ENCODE results near the gene RUNX2. TPM values are rescaled to one million over a fixed set of nuclear protein-coding genes. Genes with fewer than 3 reads are reported as not detected.
A peak's percentile ranks its signal among the peaks of the same experiment; 100 is the strongest.

RUNX2 gene
- total RNA-seq, 2 donors from 2014 or later, result 6.7 to 29.5 TPM

GRCh38 chr6:45595010-45595851 lies 267.1 kb downstream of the RUNX2 start:
- peaks cover 7% of the 10 kb centered on the region for H3K36me3 Mint-ChIP-seq
- peak overlapping the region in 1 of 2 donors; percentile 62 for H3K27ac Mint-ChIP-seq
- no peak for DNase-seq (ENCODE audit: low spot score)
- ATAC-seq, result peak in 1 of 2 donors; percentile 80
- peaks cover 5 to 23% of the 10 kb centered on the region in 2 donors for H3K4me1 Mint-ChIP-seq (ENCODE audit: low read depth in 2 of 2)
- H3K9me3 Mint-ChIP-seq, result peaks cover under 1% of the 10 kb centered on the region
- H3K4me3 Mint-ChIP-seq, result peak overlapping the region; percentile 32
- H3K27me3 Mint-ChIP-seq, result peaks cover 0 to 5% of the 10 kb centered on the region in 2 donors

- H3K4me1 Mint-ChIP-seq (ENCODE audit: low read depth in 2 of 2), result peaks cover 3 to 18% of the 10 kb centered on the region in 2 donors
- peaks cover 3% of the 10 kb centered on the region for H3K9me3 Mint-ChIP-seq
- no peak overlapping the region for H3K4me3 Mint-ChIP-seq
- H3K27ac Mint-ChIP-seq, result no peak overlapping the region
- peaks cover 10% of the 10 kb centered on the region for H3K36me3 Mint-ChIP-seq
- ATAC-seq, result no peak
- no peak for DNase-seq (ENCODE audit: low spot score)
- peaks cover 0 to 5% of the 10 kb centered on the region in 2 donors for H3K27me3 Mint-ChIP-seq
These were observed 269.3 kb downstream of the RUNX2 start for GRCh38 chr6:45597424-45597823.

GRCh38 chr6:45599053-45599452 lies 270.9 kb downstream of the RUNX2 start:
- Mint-ChIP-seq H3K9me3 (peaks cover 3% of the 10 kb centered on the region), H3K27ac (no peak overlapping the region), H3K36me3 (peaks cover 16% of the 10 kb centered on the region), H3K4me3 (no peak overlapping the region), H3K4me1 (ENCODE audit: low read depth in 2 of 2) (peaks cover 0 to 8% of the 10 kb centered on the region in 2 donors), H3K27me3 (peaks cover 0 to 5% of the 10 kb centered on the region in 2 donors)
- no peak for DNase-seq (ENCODE audit: low spot score)
- no peak for ATAC-seq

GRCh38 chr6:45605971-45606370 lies 277.8 kb downstream of the RUNX2 start:
- peaks cover 8 to 17% of the 10 kb centered on the region in 2 donors for H3K4me1 Mint-ChIP-seq (ENCODE audit: low read depth in 2 of 2)
- no peak overlapping the region for H3K4me3 Mint-ChIP-seq
- no peak overlapping the region for H3K27ac Mint-ChIP-seq
- ATAC-seq, result no peak
- H3K9me3 Mint-ChIP-seq, result no peaks in the 10 kb centered on the region
- no peak for DNase-seq (ENCODE audit: low spot score)
- no peaks in the 10 kb centered on the region for H3K27me3 Mint-ChIP-seq
- H3K36me3 Mint-ChIP-seq, result peaks cover 6% of the 10 kb centered on the region

- Mint-ChIP-seq H3K36me3 (peaks cover 6% of the 10 kb centered on the region), H3K4me1 (ENCODE audit: low read depth in 2 of 2) (peaks cover 8 to 17% of the 10 kb centered on the region in 2 donors), H3K4me3 (no peak overlapping the region), H3K27me3 (no peaks in the 10 kb centered on the region), H3K9me3 (no peaks in the 10 kb centered on the region), H3K27ac (no peak overlapping the region)
- ATAC-seq, result peak in 1 of 2 donors; percentile 24
- no peak for DNase-seq (ENCODE audit: low spot score)
These were observed 278.8 kb downstream of the RUNX2 start for GRCh38 chr6:45606831-45607400.

- Mint-ChIP-seq H3K36me3 (peaks cover 4% of the 10 kb centered on the region), H3K9me3 (no peaks in the 10 kb centered on the region), H3K4me1 (ENCODE audit: low read depth in 2 of 2) (peaks cover 8 to 17% of the 10 kb centered on the region in 2 donors), H3K27ac (peak overlapping the region in 1 of 2 donors; percentile 52), H3K4me3 (no peak overlapping the region), H3K27me3 (no peaks in the 10 kb centered on the region)
- DNase-seq (ENCODE audit: low spot score) (no peak), ATAC-seq (no peak)
These were observed 279.7 kb downstream of the RUNX2 start for GRCh38 chr6:45607798-45608197.

GRCh38 chr6:45608252-45608913 lies 280.3 kb downstream of the RUNX2 start:
- H3K27me3 Mint-ChIP-seq, result no peaks in the 10 kb centered on the region
- no peaks in the 10 kb centered on the region for H3K36me3 Mint-ChIP-seq
- H3K4me3 Mint-ChIP-seq, result peak overlapping the region; percentile 13
- peak overlapping the region in 1 of 2 donors; percentile 52 for H3K27ac Mint-ChIP-seq
- no peaks in the 10 kb centered on the region for H3K9me3 Mint-ChIP-seq
- no peak for DNase-seq (ENCODE audit: low spot score)
- H3K4me1 Mint-ChIP-seq (ENCODE audit: low read depth in 2 of 2), result peaks cover 8 to 17% of the 10 kb centered on the region in 2 donors
- peak in 1 of 2 donors; percentile 57 for ATAC-seq

- peak in 1 of 2 donors; percentile 11 for ATAC-seq
- H3K27ac Mint-ChIP-seq, result peak overlapping the region in 1 of 2 donors; percentile 52
These were observed 281.1 kb downstream of the RUNX2 start for GRCh38 chr6:45609141-45609638.

GRCh38 chr6:45610374-45610773 lies 282.2 kb downstream of the RUNX2 start:
- no peak for ATAC-seq
- Mint-ChIP-seq H3K36me3 (no peaks in the 10 kb centered on the region), H3K9me3 (no peaks in the 10 kb centered on the region), H3K27me3 (no peaks in the 10 kb centered on the region), H3K4me1 (ENCODE audit: low read depth in 2 of 2) (peaks cover 13 to 23% of the 10 kb centered on the region in 2 donors), H3K27ac (no peak overlapping the region), H3K4me3 (no peak overlapping the region)
- no peak for DNase-seq (ENCODE audit: low spot score)

More at GRCh38 chr6:45609141-45609638, 281.1 kb downstream of the RUNX2 start:
- H3K4me1 Mint-ChIP-seq (ENCODE audit: low read depth in 2 of 2), result peaks cover 8 to 17% of the 10 kb centered on the region in 2 donors
- no peaks in the 10 kb centered on the region for H3K9me3 Mint-ChIP-seq
- no peaks in the 10 kb centered on the region for H3K36me3 Mint-ChIP-seq
- H3K27me3 Mint-ChIP-seq, result no peaks in the 10 kb centered on the region
- H3K4me3 Mint-ChIP-seq, result no peak overlapping the region
- no peak for DNase-seq (ENCODE audit: low spot score)

GRCh38 chr6:45610832-45611231 lies 282.7 kb downstream of the RUNX2 start:
- H3K27me3 Mint-ChIP-seq, result no peaks in the 10 kb centered on the region
- H3K4me1 Mint-ChIP-seq (ENCODE audit: low read depth in 2 of 2), result peaks cover 13 to 23% of the 10 kb centered on the region in 2 donors
- no peak overlapping the region for H3K4me3 Mint-ChIP-seq
- no peaks in the 10 kb centered on the region for H3K9me3 Mint-ChIP-seq
- DNase-seq (ENCODE audit: low spot score), result no peak
- H3K36me3 Mint-ChIP-seq, result no peaks in the 10 kb centered on the region
- ATAC-seq, result no peak
- no peak overlapping the region for H3K27ac Mint-ChIP-seq

- H3K27ac Mint-ChIP-seq, result no peak overlapping the region
- H3K27me3 Mint-ChIP-seq, result no peaks in the 10 kb centered on the region
- peaks cover 13 to 26% of the 10 kb centered on the region in 2 donors for H3K4me1 Mint-ChIP-seq (ENCODE audit: low read depth in 2 of 2)
- no peaks in the 10 kb centered on the region for H3K9me3 Mint-ChIP-seq
- H3K36me3 Mint-ChIP-seq, result no peaks in the 10 kb centered on the region
- H3K4me3 Mint-ChIP-seq, result no peak overlapping the region
- DNase-seq (ENCODE audit: low spot score) (no peak), ATAC-seq (no peak)
These were observed 283.4 kb downstream of the RUNX2 start for GRCh38 chr6:45611491-45611890.

- Mint-ChIP-seq H3K4me1 (ENCODE audit: low read depth in 2 of 2) (peaks cover 8 to 17% of the 10 kb centered on the region in 2 donors), H3K9me3 (no peaks in the 10 kb centered on the region), H3K4me3 (no peak overlapping the region), H3K27ac (no peak overlapping the region), H3K27me3 (no peaks in the 10 kb centered on the region), H3K36me3 (no peaks in the 10 kb centered on the region)
- DNase-seq (ENCODE audit: low spot score) (no peak), ATAC-seq (no peak)
These were observed 285.5 kb downstream of the RUNX2 start for GRCh38 chr6:45613656-45614055.

- H3K9me3 Mint-ChIP-seq, result no peaks in the 10 kb centered on the region
- H3K36me3 Mint-ChIP-seq, result no peaks in the 10 kb centered on the region
- no peak overlapping the region for H3K27ac Mint-ChIP-seq
- ATAC-seq, result no peak
- no peak for DNase-seq (ENCODE audit: low spot score)
- H3K4me1 Mint-ChIP-seq (ENCODE audit: low read depth in 2 of 2), result peaks cover 11 to 16% of the 10 kb centered on the region in 2 donors
- H3K4me3 Mint-ChIP-seq, result no peak overlapping the region
- H3K27me3 Mint-ChIP-seq, result no peaks in the 10 kb centered on the region
These were observed 286.6 kb downstream of the RUNX2 start for GRCh38 chr6:45614488-45615285.
